ENCODE measurements around the gene SLC35F6. TPM values are rescaled to one million over a fixed set of nuclear protein-coding genes. Genes with fewer than 3 reads are reported as not detected.

Gene SLC35F6
- total and polyA plus RNA-seq, 7 donors = 14.8 to 40.2 (median 25.1) TPM

GRCh38 chr2:26818972-26819371 lies 54.9 kb downstream of the SLC35F6 start:
- 64 to 67% (median 66%) methylated on average over 6 of the region's 6 CpGs for WGBS, 3 donors
- intact Hi-C loops (cut with DNase I) = no loop called here
- no peak for DNase-seq
- Histone ChIP-seq H3K9me3 (no peaks in the 10 kb centered on the region), H3K4me1 (no peaks in the 10 kb centered on the region), H3K36me3 (ENCODE audit: insufficient read depth in 1 of 2, low read depth in 1 of 2) (no peaks in the 10 kb centered on the region), H3K27me3 (ENCODE audit: insufficient read depth in 3 of 3, low read length in 2 of 3) (peaks cover 0 to 9% (median 0%) of the 10 kb centered on the region in 3 donors), H3K4me3 (no peak overlapping the region), H3K27ac (no peak overlapping the region)
- no peak for ATAC-seq
- TF ChIP-seq CTCF (IDR thresholded peaks at IDR 0.05) = no peak

- Histone ChIP-seq H3K36me3 (ENCODE audit: insufficient read depth in 1 of 2, low read depth in 1 of 2) (no peaks in the 10 kb centered on the region), H3K4me1 (no peaks in the 10 kb centered on the region), H3K27me3 (ENCODE audit: insufficient read depth in 3 of 3, low read length in 2 of 3) (peaks cover 0 to 5% (median 0%) of the 10 kb centered on the region in 3 donors), H3K4me3 (no peak overlapping the region), H3K9me3 (no peaks in the 10 kb centered on the region), H3K27ac (no peak overlapping the region)
- DNase-seq (no peak), ATAC-seq (no peak)
- WGBS, 3 donors = 76 to 79% (median 77%) methylated on average over 7 of the region's 7 CpGs
- intact Hi-C loops (cut with DNase I) = no loop called here
- no peak for TF ChIP-seq CTCF (IDR thresholded peaks at IDR 0.05)
These were observed 56.8 kb downstream of the SLC35F6 start for GRCh38 chr2:26820932-26821331.

GRCh38 chr2:26822877-26823276 lies 58.8 kb downstream of the SLC35F6 start:
- DNase-seq = no peak
- Histone ChIP-seq H3K9me3 (no peaks in the 10 kb centered on the region), H3K27me3 (ENCODE audit: insufficient read depth in 3 of 3, low read length in 2 of 3) (peaks cover 0 to 5% (median 0%) of the 10 kb centered on the region in 3 donors), H3K36me3 (ENCODE audit: insufficient read depth in 1 of 2, low read depth in 1 of 2) (no peaks in the 10 kb centered on the region), H3K27ac (no peak overlapping the region), H3K4me3 (no peak overlapping the region), H3K4me1 (no peaks in the 10 kb centered on the region)
- ATAC-seq = no peak
- intact Hi-C loops (cut with DNase I) = no loop called here
- 72 to 78% (median 72%) methylated on average over 6 of the region's 6 CpGs for WGBS, 3 donors
- no peak for TF ChIP-seq CTCF (IDR thresholded peaks at IDR 0.05)

Other genes starting within 250 kb of the SLC35F6 start
- not detected for gene CIB4, start 122.9 kb upstream of the SLC35F6 start, total RNA-seq
- gene CIB4, start 122.9 kb upstream of the SLC35F6 start, polyA plus RNA-seq = not detected
- 1 to 10 TPM in 1 of 4 donors, under 1 TPM in 3; 0.06 to 1.3 (median 0.13) TPM for gene KCNK3, start 71.6 kb upstream of the SLC35F6 start, total RNA-seq
- gene KCNK3, start 71.6 kb upstream of the SLC35F6 start, polyA plus RNA-seq = 1 to 10 TPM in 1 of 3 donors, under 1 TPM in 2; 0.13 to 2.3 (median 0.70) TPM
- not detected for gene CENPA, start 21.8 kb downstream of the SLC35F6 start, total RNA-seq
- gene CENPA, start 21.8 kb downstream of the SLC35F6 start, polyA plus RNA-seq = under 1 TPM in 2 of 3 donors, not detected in 1; 0.12 to 0.23 TPM
- gene DPYSL5, start 83.8 kb downstream of the SLC35F6 start, total RNA-seq = under 1 TPM in 2 of 4 donors, not detected in 2; 0.07 to 0.39 TPM
- under 1 TPM in 2 of 3 donors, not detected in 1; 0.03 to 0.09 TPM for gene DPYSL5, start 83.8 kb downstream of the SLC35F6 start, polyA plus RNA-seq
- 100 to 1,000 TPM; 101 to 148 (median 122) TPM for gene MAPRE3, start 206.4 kb downstream of the SLC35F6 start, total RNA-seq
- gene MAPRE3, start 206.4 kb downstream of the SLC35F6 start, polyA plus RNA-seq = 100 to 1,000 TPM in 1 of 3 donors, 10 to 100 TPM in 2; 22.1 to 149 (median 76.3) TPM